ENCODE results near the gene ITGAL. TPM values are rescaled to one million over a fixed set of nuclear protein-coding genes. Genes with fewer than 3 reads are reported as not detected.

ITGAL gene
- total and polyA plus RNA-seq, 2 of the 8 experiments (the other 6 are each of a cell fraction or from before 2014, with no cell fraction given) = not detected

DNA sequence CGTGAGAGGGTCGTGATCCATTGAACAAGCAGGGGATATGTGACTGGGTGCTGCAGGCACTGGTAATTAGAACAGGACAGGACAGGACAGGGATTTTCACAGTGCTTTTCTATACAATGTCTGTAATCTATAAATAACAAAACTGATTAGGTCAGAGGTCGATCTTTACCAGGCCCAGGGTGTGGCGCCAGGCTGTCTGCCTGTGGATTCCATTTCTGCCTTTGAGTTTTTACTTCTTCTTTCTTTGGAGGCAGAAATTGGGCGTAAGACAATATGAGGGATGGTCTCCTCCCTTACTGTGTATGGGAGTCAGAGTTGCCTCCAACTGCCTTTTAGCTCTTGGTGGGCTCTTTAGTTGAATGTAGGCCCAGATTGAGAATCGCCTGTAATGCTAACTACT is 87.1 kb downstream of the ITGAL start:
- peaks cover 0 to 8% (median 5%) of the 10 kb centered on the region in 4 experiments; a peak in 4 of 8 replicates for H3K36me3 ChIP-seq (ENCODE audit: control insufficient read depth in 2 of 4, insufficient read depth in 4 of 4, low read length in 3 of 4)
- H4K20me1 ChIP-seq (replicated peaks in 1 of 2; ENCODE audit: control insufficient read depth in 1 of 2, insufficient read depth in 2 of 2, low read length in 2 of 2) = peaks cover 0 to 4% of the 10 kb centered on the region in 2 experiments
- H3K4me2 ChIP-seq (ENCODE audit: insufficient read depth in 1 of 2, low read depth in 2 of 2, low read length in 2 of 2) = no peak overlapping the region
- H3K56ac ChIP-seq (replicated peaks; ENCODE audit: insufficient read length, low read depth, low read length) = no peak overlapping the region
- no peak overlapping the region for H4K8ac ChIP-seq (ENCODE audit: extremely low read depth, insufficient read depth, low read length)
- H2AK5ac ChIP-seq (ENCODE audit: low read depth, low read length) = no peak overlapping the region
- no peaks in the 10 kb centered on the region for H3K9me3 ChIP-seq (ENCODE audit: insufficient read depth in 2 of 2, low read depth in 1 of 2, low read length in 1 of 2)
- peaks cover 7% of the 10 kb centered on the region; the same call in 1 of the 2 replicates for H3K23me2 ChIP-seq (ENCODE audit: low read depth, low read length)
- POLR2A ChIA-PET (ENCODE audit: partially characterized antibody) = interaction anchor here (2.1 to 8.4 kb wide), 5 partner anchors 8 to 46 kb away, joined by 4 to 121 read pairs (median 20); partner anchors contain the start of genes ZNF688 and ZNF747
- no peak overlapping the region for H2BK5ac ChIP-seq (ENCODE audit: low read depth, low read length)
- H3K27ac ChIP-seq (ENCODE audit: low read depth, low read length) = no peak overlapping the region
- no peak overlapping the region for H3K18ac ChIP-seq (ENCODE audit: extremely low read depth, low read length)
- H3K27me3 ChIP-seq (replicated peaks in 1 of 4; ENCODE audit: control insufficient read depth in 3 of 4, extremely low read depth in 1 of 4, insufficient read depth in 3 of 4, low read length in 3 of 4) = peaks cover 0 to 3% (median 1%) of the 10 kb centered on the region in 4 experiments; a peak in 1 of 7 replicates
- no peaks in the 10 kb centered on the region for H3K79me1 ChIP-seq (ENCODE audit: low read depth, low read length)
- no peak overlapping the region for H4K5ac ChIP-seq (ENCODE audit: insufficient read length, low read depth, low read length)
- H2BK12ac ChIP-seq (ENCODE audit: low read depth, low read length) = no peak overlapping the region
- no peak overlapping the region for H2BK120ac ChIP-seq (replicated peaks; ENCODE audit: low read depth, low read length)
- no peak overlapping the region for H3K4ac ChIP-seq (replicated peaks; ENCODE audit: insufficient read length, low read depth, low read length)
- no peak overlapping the region for H4K91ac ChIP-seq (replicated peaks; ENCODE audit: insufficient read length, low read length)
- FAIRE-seq = no peak
- no peak overlapping the region for H3K14ac ChIP-seq (ENCODE audit: insufficient read length)
- no peak overlapping the region for H3K23ac ChIP-seq (ENCODE audit: insufficient read length)
- H2BK15ac ChIP-seq (ENCODE audit: low read length) = no peak overlapping the region
- DNase-seq (ENCODE audit: low read depth in 1 of 2, low spot score in 2 of 2) = no peak
- no peak overlapping the region for H3K9ac ChIP-seq (replicated peaks in 1 of 4; ENCODE audit: extremely low read depth in 1 of 4, low read depth in 3 of 4, low read length in 3 of 4)
- H2BK20ac ChIP-seq (ENCODE audit: low read length) = no peak overlapping the region
- H3K79me2 ChIP-seq (ENCODE audit: control insufficient read depth in 1 of 2, insufficient read depth in 2 of 2, low read length in 2 of 2) = no peaks in the 10 kb centered on the region
- H3K4me1 ChIP-seq (replicated peaks in 1 of 4; ENCODE audit: control insufficient read depth in 3 of 4, insufficient read depth in 4 of 4, low read length in 3 of 4) = peaks cover 0 to 5% (median 2%) of the 10 kb centered on the region in 4 experiments; a peak in 2 of 7 replicates
- no peak overlapping the region for H3K4me3 ChIP-seq (ENCODE audit: extremely low read depth in 1 of 4, insufficient read depth in 2 of 4, low read depth in 3 of 4, low read length in 4 of 4)
- TF ChIP-seq MAFK (IDR thresholded peaks at IDR 0.05; ENCODE audit: low read depth, low read length) (no peak), RAD21 (IDR thresholded peaks at IDR 0.05 in 1 of 2, conservative IDR thresholded peaks at IDR 0.05 in 1 of 2; ENCODE audit: low read depth in 2 of 2, low read length in 2 of 2) (no peak), EGR1 (IDR thresholded peaks at IDR 0.05; ENCODE audit: borderline replicate concordance, low read depth, low read length) (no peak)
- CTCF ChIA-PET (ENCODE audit: partially characterized antibody) = interaction anchor here (1.5 to 3.1 kb wide), 4 partner anchors 18 to 110 kb away, joined by 6 to 16 read pairs (median 9); partner anchors contain the start of gene ZNF785
- H2AFZ ChIP-seq (ENCODE audit: low read length) = no peak overlapping the region
- WGBS, 2 experiments (ENCODE audit: extremely low coverage in 1 of 2, insufficient coverage in 1 of 2, insufficient read length in 1 of 2, insufficient replicate concordance in 2 of 2, low coverage in 1 of 2, low lambda C conversion rate in 2 of 2, missing lambda C conversion rate in 1 of 2) = 89% methylated on average over 6 of the region's 6 CpGs; no CpG with 5 or more reads in 1 of the 2 experiments
